C4-2B (cell line): Measurements from ENCODE around the gene LTBP1.

ENCODE experiments used
- H3K27ac ChIP-seq: fragments of 450-650 bp; 2 replicates; pipeline ENCODE4 v1.5.1; 2017
- CTCF ChIP-seq: fragments of 450-650 bp; conservative IDR thresholded peaks from 2 replicates; pipeline ENCODE4 v1.5.1; 2017; ENCODE audit warnings: mild to moderate bottlenecking
- ZFX ChIP-seq: fragments of 450-650 bp; IDR thresholded peaks from 2 replicates; pipeline ENCODE4 v1.6.1; 2017

LTBP1 gene

GRCh38 chr2:32946314-32947075 lies at the start of gene LTBP1:
TSS of gene LTBP1 (plus strand) at chr2:32946953. CDS start at chr2:32947325, 372 bp downstream.
- peak within 1 kb of the TSS; percentile 35 for H3K27ac ChIP-seq
- TF ChIP-seq CTCF = peak; percentile 90
- no peak for TF ChIP-seq ZFX

GRCh38 chr2:32900246-32900973 lies 46.3 kb upstream of the LTBP1 start:
- H3K27ac ChIP-seq = no peak overlapping the region
- TF ChIP-seq CTCF = no peak
- TF ChIP-seq ZFX = no peak

GRCh38 chr2:32901313-32901712 lies 45.4 kb upstream of the LTBP1 start:
- TF ChIP-seq ZFX (no peak), CTCF (no peak)

GRCh38 chr2:32902174-32902573 lies 44.6 kb upstream of the LTBP1 start:
- no peak for TF ChIP-seq CTCF
- TF ChIP-seq ZFX = no peak
- H3K27ac ChIP-seq = no peak overlapping the region

More at GRCh38 chr2:32901313-32901712, 45.4 kb upstream of the LTBP1 start:
- no peak overlapping the region for H3K27ac ChIP-seq

GRCh38 chr2:32902986-32903385 lies 43.8 kb upstream of the LTBP1 start:
- TF ChIP-seq ZFX (no peak), CTCF (no peak)
- no peak overlapping the region for H3K27ac ChIP-seq

GRCh38 chr2:32904074-32904473 lies 42.7 kb upstream of the LTBP1 start:
- TF ChIP-seq ZFX = no peak
- TF ChIP-seq CTCF = no peak
- H3K27ac ChIP-seq = no peak overlapping the region

- TF ChIP-seq CTCF (no peak), ZFX (no peak)
- no peak overlapping the region for H3K27ac ChIP-seq
Observed at GRCh38 chr2:32904751-32905150, 42.0 kb upstream of the LTBP1 start.
